ENCODE results near the gene WFIKKN2.

DNA sequence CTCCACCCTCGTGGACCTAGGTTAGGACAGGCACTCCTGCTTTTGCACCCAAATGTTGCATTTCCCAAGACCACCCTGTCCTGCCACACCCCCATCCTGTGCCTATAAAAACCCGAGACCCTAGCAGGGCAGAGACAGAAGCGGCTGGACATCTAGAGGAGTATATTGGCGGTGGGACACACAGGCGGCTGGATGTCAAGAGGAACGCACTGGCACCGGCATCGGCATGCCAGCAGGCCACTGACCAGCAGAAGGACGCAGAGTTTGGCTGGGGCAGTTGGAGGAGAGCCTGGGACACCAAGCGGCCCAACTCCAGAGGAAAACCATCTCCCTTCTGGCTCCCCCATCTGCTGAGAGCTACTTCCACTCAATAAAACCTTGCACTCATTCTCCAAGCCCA lies 14.7 kb upstream of the WFIKKN2 start:
- TF ChIP-seq POLR2AphosphoS5 (IDR thresholded peaks at IDR 0.05; ENCODE audit: borderline replicate concordance, low read depth, low read length) (no peak), EZH2 (IDR thresholded peaks at IDR 0.05) (no peak), FOXP2 (optimal IDR thresholded peaks at IDR 0.05; ENCODE audit: control extremely low read depth, extremely low read length, insufficient read depth) (no peak)

Data from SK-N-MC (cell line).